Prostate gland (tissue), 2 donors: Measurements from ENCODE around the gene SIGLEC14. TPM values are rescaled to one million over a fixed set of nuclear protein-coding genes. Genes with fewer than 3 reads are reported as not detected.

Experiments
- DNase-seq: peaks from one replicate; pipeline ENCODE4 v3.0.0-alpha.2; 2019; ENCODE audit warnings: low spot score
- H3K27ac ChIP-seq, 2 donors: fragments of 200-600 bp; sonication (generic); 2 replicates each; pipeline ENCODE4 v1.5.1; 2017 to 2019
- H3K27me3 ChIP-seq: fragments of 200-600 bp; sonication (generic); replicated peaks from 2 replicates; pipeline ENCODE4 v1.5.1; 2019; ENCODE audit not compliant: insufficient read depth
- H3K36me3 ChIP-seq, 2 donors: fragments of 200-600 bp; sonication (generic); 1 replicate in 1 of 2; 2 replicates in 1 of 2; pipeline versions ENCODE4 v1.5.1 to v1.8.1; 2017 to 2019
- H3K4me1 ChIP-seq: fragments of 200-600 bp; sonication (generic); replicated peaks from 2 replicates; pipeline ENCODE4 v1.5.1; 2019
- H3K4me3 ChIP-seq, 2 donors: fragments of 200-600 bp; sonication (generic); 2 replicates each; pipeline ENCODE4 v1.5.1; 2017 to 2019
- H3K9me3 ChIP-seq: fragments of 200-600 bp; sonication (generic); 2 replicates; pipeline ENCODE4 v1.5.1; 2017
- POLR2A ChIP-seq: fragments of 450-650 bp; IDR thresholded peaks from one replicate; pipeline ENCODE4 v1.6.1; 2016; ENCODE audit warnings: antibody characterized with exemption, mild to moderate bottlenecking
- POLR2AphosphoS5 ChIP-seq: sonication (generic); formaldehyde crosslinking; IDR thresholded peaks from one replicate; pipeline ENCODE4 v1.6.1; 2017; ENCODE audit warnings: antibody characterized with exemption
- WGBS: methylation state at CpG from one replicate; pipeline ENCODE4 v1.1.5; 2018; 5-methylcytosine and 5-hydroxymethylcytosine counted together
- intact Hi-C: fragments of 100-400 bp; cut with DNase I; formaldehyde crosslinking; loops from one replicate; pipeline ENCODE4 v1.14.2; 2022
- microRNA counts, 2 donors: library from miRNA; unstranded; fragments of <30 nt; microRNA quantifications; one replicate each; lab custom pipeline; 2016 to 2017
- microRNA-seq: library from miRNA; unstranded; fragments of <30 nt; microRNA quantifications from one replicate; pipeline ENCODE4, GENCODE V29; 2016
- small RNA-seq, 2 donors: library from RNA; depleted of rRNA; stranded (forward); fragments of <200 nt; gene quantifications; one replicate each; pipeline ENCODE3, GENCODE V24; 2016
- total RNA-seq, 2 donors: library from RNA; depleted of rRNA; stranded (reverse); fragments of >200 nt; gene quantifications; one replicate each; pipeline ENCODE4 v1.1.0, GENCODE V29; 2016
- TF ChIP-seq, protein P1 (sequence below), 4 experiments: fragments of 200-600 bp in 2 of 4; fragments of 450-650 bp in 2 of 4; sonication (generic) in 2 of 4; IDR thresholded peaks; 1 replicate in 3 of 4; 2 replicates in 1 of 4; pipeline ENCODE4 v1.5.1; 2016 to 2019; ENCODE audit warnings: antibody characterized with exemption in 4 of 4, mild to moderate bottlenecking in 2 of 4, moderate library complexity in 2 of 4

Gene SIGLEC14
- total RNA-seq, 2 donors from 2014 or later = 1.8 to 8.0 TPM

DNA sequence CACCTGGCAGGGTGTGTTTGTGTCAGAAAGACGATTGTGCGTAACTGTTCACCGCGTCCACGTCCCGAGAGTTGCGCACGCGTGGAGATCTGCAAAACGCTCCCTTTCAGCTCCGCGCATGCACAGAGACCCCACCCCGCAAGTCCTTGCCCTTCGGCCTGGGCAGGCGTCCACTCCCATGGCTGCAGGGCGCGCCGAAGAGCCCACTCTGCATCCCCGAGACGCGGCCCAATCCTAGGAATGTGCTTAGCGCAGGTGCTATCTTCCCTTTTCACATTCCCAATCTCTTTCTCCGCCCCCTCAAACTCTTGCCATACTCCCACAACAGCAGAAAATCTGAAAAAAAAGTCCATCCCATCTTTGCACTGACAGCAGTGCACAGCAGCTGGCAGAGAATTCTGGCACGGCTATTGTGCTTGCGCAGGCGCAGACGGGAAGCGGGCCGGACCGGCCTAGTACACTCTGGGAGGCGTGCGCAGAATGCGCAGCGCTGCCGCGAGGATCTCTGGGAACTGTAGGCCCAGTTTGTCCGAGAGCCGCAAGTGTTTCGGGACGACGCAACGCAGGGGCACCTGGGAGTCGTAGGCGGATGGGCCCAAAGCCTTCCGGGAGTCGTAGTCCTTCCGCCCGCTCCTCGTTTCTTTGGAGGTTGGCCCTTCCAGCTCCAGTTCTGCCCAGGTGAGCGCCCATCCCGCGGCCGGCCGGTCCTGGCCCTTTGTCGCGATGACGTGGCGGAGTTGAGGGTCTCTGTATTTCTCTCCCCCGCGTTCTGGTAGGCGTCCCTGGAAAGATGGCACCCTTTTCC is 52.5 kb downstream of the SIGLEC14 start:
- H3K4me3 ChIP-seq = peak overlapping the region; percentile 51 to 64
- H3K36me3 ChIP-seq = no peaks in the 10 kb centered on the region
- peaks cover 3% of the 10 kb centered on the region for H3K4me1 ChIP-seq
- peak; percentile 99 for TF ChIP-seq POLR2AphosphoS5
- TF ChIP-seq, protein P1, sequence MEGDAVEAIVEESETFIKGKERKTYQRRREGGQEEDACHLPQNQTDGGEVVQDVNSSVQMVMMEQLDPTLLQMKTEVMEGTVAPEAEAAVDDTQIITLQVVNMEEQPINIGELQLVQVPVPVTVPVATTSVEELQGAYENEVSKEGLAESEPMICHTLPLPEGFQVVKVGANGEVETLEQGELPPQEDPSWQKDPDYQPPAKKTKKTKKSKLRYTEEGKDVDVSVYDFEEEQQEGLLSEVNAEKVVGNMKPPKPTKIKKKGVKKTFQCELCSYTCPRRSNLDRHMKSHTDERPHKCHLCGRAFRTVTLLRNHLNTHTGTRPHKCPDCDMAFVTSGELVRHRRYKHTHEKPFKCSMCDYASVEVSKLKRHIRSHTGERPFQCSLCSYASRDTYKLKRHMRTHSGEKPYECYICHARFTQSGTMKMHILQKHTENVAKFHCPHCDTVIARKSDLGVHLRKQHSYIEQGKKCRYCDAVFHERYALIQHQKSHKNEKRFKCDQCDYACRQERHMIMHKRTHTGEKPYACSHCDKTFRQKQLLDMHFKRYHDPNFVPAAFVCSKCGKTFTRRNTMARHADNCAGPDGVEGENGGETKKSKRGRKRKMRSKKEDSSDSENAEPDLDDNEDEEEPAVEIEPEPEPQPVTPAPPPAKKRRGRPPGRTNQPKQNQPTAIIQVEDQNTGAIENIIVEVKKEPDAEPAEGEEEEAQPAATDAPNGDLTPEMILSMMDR (IDR thresholded peaks at IDR 0.05) = peak in 2 of 4 experiments; percentile 15 to 17
- TF ChIP-seq POLR2A = no peak
- WGBS = under 1% methylated on average over 61 of the region's 61 CpGs
- no peaks in the 10 kb centered on the region for H3K27me3 ChIP-seq
- intact Hi-C loops = loop anchor here (2.0 to 5.0 kb wide), 3 partner anchors 23 to 487 kb away; partner anchors contain the start of genes CTU1, SPACA6 and ZNF175
- H3K9me3 ChIP-seq = no peaks in the 10 kb centered on the region
- H3K27ac ChIP-seq = peak overlapping the region; percentile 32 to 34
- peak; percentile 98 for DNase-seq

DNA sequence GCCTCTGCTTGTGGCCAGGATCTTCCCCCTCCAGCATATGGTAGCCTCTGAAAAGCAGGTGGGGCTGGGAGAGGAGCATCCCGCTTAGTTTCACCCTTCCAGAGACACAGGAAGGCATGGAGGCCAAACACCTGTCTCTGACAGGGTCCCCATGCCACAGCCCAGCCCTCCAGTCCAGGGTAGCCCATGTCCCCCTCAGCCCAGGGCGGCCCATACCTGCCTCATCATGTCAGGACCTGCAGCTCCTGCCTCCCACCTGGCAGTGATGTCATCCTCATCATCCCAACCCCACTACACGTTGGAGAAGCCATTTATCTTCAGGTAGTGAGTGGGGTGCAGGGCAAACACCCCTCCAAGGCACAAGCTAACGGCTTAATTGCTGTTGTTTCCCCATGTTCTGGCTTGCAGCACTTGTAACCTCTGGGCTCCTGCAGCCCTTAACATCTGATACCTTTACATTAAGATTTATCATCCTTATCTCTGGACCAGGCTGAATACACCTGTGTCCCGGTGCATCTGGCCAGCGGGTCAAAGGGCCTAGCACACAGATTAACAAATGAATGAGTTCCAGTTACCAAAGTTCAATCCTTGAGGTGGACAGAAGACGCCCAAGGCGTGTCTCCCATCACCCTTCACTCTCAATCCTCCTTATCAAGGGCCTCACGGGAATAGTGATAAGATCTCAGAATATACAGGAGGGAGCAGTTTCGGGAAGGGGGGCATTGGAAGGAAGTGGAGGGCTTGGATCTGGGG is 53.3 kb downstream of the SIGLEC14 start:
- Histone ChIP-seq H3K4me3 (peak overlapping the region; percentile 51 to 64), H3K36me3 (no peaks in the 10 kb centered on the region), H3K27me3 (no peaks in the 10 kb centered on the region), H3K4me1 (peaks cover 3% of the 10 kb centered on the region), H3K27ac (peak overlapping the region in 1 of 2 donors; percentile 20), H3K9me3 (no peaks in the 10 kb centered on the region)
- no peak for DNase-seq
- TF ChIP-seq, protein P1 (IDR thresholded peaks at IDR 0.05) = no peak
- WGBS = 16% methylated on average over 10 of the region's 10 CpGs
- intact Hi-C loops = loop anchor here (5.0 kb wide), 2 partner anchors 99 to 486 kb away; partner anchors contain the start of genes CTU1 and SPACA6

MicroRNAs encoded within 50 kb of the gene (microRNA counts, 767-probe panel; counts per million panel counts)
- microRNA hsa-let-7e-5p (lab: Ali Mortazavi, UCI) (5,743 to 5,852 counts per million in 2 donors), microRNA hsa-miR-125a-3p (lab: Ali Mortazavi, UCI) (0 to 431 counts per million in 2 donors), microRNA hsa-miR-125a-5p (lab: Ali Mortazavi, UCI) (5,341 to 5,561 counts per million in 2 donors), microRNA hsa-miR-99b-5p (lab: Ali Mortazavi, UCI) (4,603 to 4,861 counts per million in 2 donors)

Small RNA genes within 50 kb of the gene (microRNA-seq; reads per million reads assigned to microRNA genes)
- gene MIR125A = 8,854 reads per million, percentile 96 among the genes with 10 or more reads in this experiment
- 5,340 reads per million, percentile 94 among the genes with 10 or more reads in this experiment for gene MIR99B
- 14,140 reads per million, percentile 97 among the genes with 10 or more reads in this experiment for gene MIRLET7E

Small RNA genes within 50 kb of the gene (small RNA-seq; reads per million reads assigned to genes)
- 0 reads per million in 2 donors for gene AC018755.2
- gene MIR125A = 0 reads per million in 2 donors
- 8.8 to 14.4 reads per million in 2 donors for gene MIR99B
- 0 reads per million in 2 donors for gene MIRLET7E

Other genes with a start within 250 kb of the SIGLEC14 start
- 1 to 10 TPM; 7.1 to 7.5 TPM for gene SIGLEC10, start 229.2 kb downstream of the SIGLEC14 start, total RNA-seq
- 1 to 10 TPM; 1.0 to 3.0 TPM for gene SIGLEC8, start 188.4 kb downstream of the SIGLEC14 start, total RNA-seq
- gene CEACAM18, start 168.3 kb downstream of the SIGLEC14 start, total RNA-seq = not detected
- under 1 TPM in 1 of 2 donors, not detected in 1; 0.91 TPM for gene SIGLEC12, start 145.0 kb downstream of the SIGLEC14 start, total RNA-seq
- under 1 TPM in 1 of 2 donors, not detected in 1; 0.68 TPM for gene SIGLEC6, start 115.2 kb downstream of the SIGLEC14 start, total RNA-seq
- 1 to 10 TPM; 4.3 to 9.0 TPM for gene ZNF175, start 75.5 kb downstream of the SIGLEC14 start, total RNA-seq
- not detected for gene SIGLEC5, start 16.4 kb downstream of the SIGLEC14 start, total RNA-seq
- gene SPACA6, start 46.5 kb upstream of the SIGLEC14 start, total RNA-seq = 10 to 100 TPM; 24.6 to 47.7 TPM
- gene HAS1, start 77.2 kb upstream of the SIGLEC14 start, total RNA-seq = 1 to 10 TPM in 1 of 2 donors, not detected in 1; 1.9 TPM
- 1 to 10 TPM in 1 of 2 donors, under 1 TPM in 1; 0.77 to 5.6 TPM for gene FPR1, start 105.1 kb upstream of the SIGLEC14 start, total RNA-seq
- under 1 TPM in 1 of 2 donors, not detected in 1; 0.97 TPM for gene FPR2, start 114.4 kb upstream of the SIGLEC14 start, total RNA-seq
- gene FPR3, start 148.3 kb upstream of the SIGLEC14 start, total RNA-seq = 1 to 10 TPM; 1.0 to 4.8 TPM
- gene ZNF577, start 241.1 kb upstream of the SIGLEC14 start, total RNA-seq = 10 to 100 TPM; 23.8 to 78.2 TPM